Natural killer cell (primary cell): ENCODE results near the gene SULF2. TPM values are rescaled to one million over a fixed set of nuclear protein-coding genes. Genes with fewer than 3 reads are reported as not detected.

Source experiments
- ATAC-seq, 3 donors: fragments of 150-1000 bp in 2 of 3; fragments of 200-7000 bp in 1 of 3; cut with Tn5 transposase; 1 replicate in 1 of 3; 2 replicates in 2 of 3; pipeline ENCODE4 v1.10.0; 2021; ENCODE audit warnings: mild to moderate bottlenecking in 2 of 3, moderate library complexity in 2 of 3
- DNase-seq, 2 donors: peaks; one replicate each; pipeline versions ENCODE4 v3.0.0 to v3.0.0-alpha.2; 2013 to 2021; ENCODE audit warnings: mixed read lengths in 1 of 2
- H3K27ac ChIP-seq: one replicate; pipeline ENCODE4 v1.5.1; 2013; ENCODE audit warnings: mild to moderate bottlenecking, low read length
- H3K27me3 ChIP-seq: one replicate; pipeline ENCODE4 v1.6.1; 2013; ENCODE audit warnings: low read length; ENCODE audit not compliant: control insufficient read depth, insufficient read depth
- H3K36me3 ChIP-seq: one replicate; pipeline ENCODE4 v1.6.1; 2013; ENCODE audit warnings: low read length; ENCODE audit not compliant: control insufficient read depth, insufficient read depth
- H3K4me1 ChIP-seq: one replicate; pipeline ENCODE4 v1.6.1; 2013; ENCODE audit warnings: low read length; ENCODE audit not compliant: control insufficient read depth, insufficient read depth
- H3K4me3 ChIP-seq: one replicate; pipeline ENCODE4 v1.5.1; 2013; ENCODE audit warnings: low read length
- H3K9me3 ChIP-seq: one replicate; pipeline ENCODE4 v1.6.1; 2013; ENCODE audit warnings: low read length; ENCODE audit not compliant: control insufficient read depth, insufficient read depth
- H3K27ac Mint-ChIP-seq, 2 donors: one replicate each; pipeline ENCODE4 v1.8.0; 2022; ENCODE audit warnings: mild to moderate bottlenecking in 2 of 2, mixed read lengths in 2 of 2, moderate library complexity in 1 of 2
- H3K27me3 Mint-ChIP-seq, 2 donors: one replicate each; pipeline ENCODE4 v1.8.0; 2022; ENCODE audit warnings: low read depth in 2 of 2, mixed read lengths in 2 of 2
- H3K36me3 Mint-ChIP-seq: one replicate; pipeline ENCODE4 v1.8.0; 2022; ENCODE audit warnings: mixed read lengths
- H3K4me1 Mint-ChIP-seq, 2 donors: one replicate each; pipeline ENCODE4 v1.8.0; 2022; ENCODE audit warnings: mixed read lengths in 2 of 2
- H3K4me3 Mint-ChIP-seq: one replicate; pipeline ENCODE4 v1.8.0; 2022; ENCODE audit warnings: mild to moderate bottlenecking, moderate library complexity, mixed read lengths
- H3K9me3 Mint-ChIP-seq, 2 donors: one replicate each; pipeline ENCODE4 v1.8.0; 2022; ENCODE audit warnings: mixed read lengths in 2 of 2
- WGBS: methylation state at CpG from one replicate; pipeline ENCODE4 v1.1.7; 2013; ENCODE audit warnings: missing lambda C conversion rate; ENCODE audit not compliant: insufficient coverage; 5-methylcytosine and 5-hydroxymethylcytosine counted together
- intact Hi-C: fragments of 100-400 bp; cut with micrococcal nuclease; formaldehyde crosslinking; loops from one replicate; pipeline ENCODE4 v1.14.2; 2022
- total RNA-seq, 4 donors: library from RNA; stranded (reverse); fragments of 120-200 nt in 1 of 4; gene quantifications; one replicate each; pipeline versions ENCODE4 v1.2.3 to v1.2.4, GENCODE V29; 2013 to 2022
- TF ChIP-seq, protein P1 (sequence below): fragments of 200-600 bp; IDR thresholded peaks from one replicate; pipeline ENCODE4 v1.8.0; 2022; ENCODE audit warnings: antibody characterized with exemption

Gene SULF2
- total RNA-seq, 3 donors from 2014 or later (not counting 1 experiment from before 2014, with no cell fraction given), result 8.1 to 48.7 (median 12.3) TPM

DNA sequence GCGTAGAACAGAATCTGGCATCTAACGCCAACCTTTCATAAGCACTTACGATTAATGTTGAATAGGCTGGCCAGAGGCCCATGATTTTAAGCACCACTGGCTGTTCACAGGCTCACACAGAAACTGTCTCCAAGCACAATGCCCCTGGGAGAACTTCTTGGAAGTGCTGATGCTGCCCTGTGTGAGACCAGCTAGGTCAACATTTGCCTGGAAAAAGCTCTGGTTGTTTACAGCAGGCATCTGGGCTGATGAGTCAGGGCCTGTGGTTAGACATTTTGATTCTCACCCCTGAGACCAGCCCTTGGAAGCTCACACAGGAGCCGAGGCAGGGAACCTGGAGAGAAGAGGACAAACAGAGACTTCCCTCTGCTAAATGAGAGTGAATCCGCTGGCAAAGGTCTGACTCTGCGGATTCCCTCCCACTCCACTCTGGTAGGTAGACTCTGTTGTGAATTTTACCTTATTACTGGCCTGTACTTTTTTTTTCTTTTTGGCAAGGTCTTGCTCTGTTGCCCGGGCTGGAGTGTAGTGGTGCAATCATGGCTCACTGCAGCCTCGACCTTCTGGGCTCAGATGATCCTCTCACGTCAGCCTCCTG lies 6.8 kb upstream of the SULF2 start:
- Mint-ChIP-seq H3K27me3 (peaks cover 16% of the 10 kb centered on the region in 2 donors), H3K4me3 (no peak overlapping the region), H3K36me3 (no peaks in the 10 kb centered on the region), H3K27ac (no peak overlapping the region), H3K9me3 (no peaks in the 10 kb centered on the region), H3K4me1 (peaks cover 0 to 3% of the 10 kb centered on the region in 2 donors)
- Histone ChIP-seq H3K27me3 (no peaks in the 10 kb centered on the region), H3K4me3 (no peak overlapping the region), H3K27ac (no peak overlapping the region), H3K9me3 (no peaks in the 10 kb centered on the region), H3K36me3 (no peaks in the 10 kb centered on the region), H3K4me1 (no peaks in the 10 kb centered on the region)
- ATAC-seq, result no peak
- intact Hi-C loops, result no loop called here
- WGBS, result 83% methylated on average over 9 of the region's 9 CpGs
- no peak for DNase-seq
- TF ChIP-seq, protein P1, sequence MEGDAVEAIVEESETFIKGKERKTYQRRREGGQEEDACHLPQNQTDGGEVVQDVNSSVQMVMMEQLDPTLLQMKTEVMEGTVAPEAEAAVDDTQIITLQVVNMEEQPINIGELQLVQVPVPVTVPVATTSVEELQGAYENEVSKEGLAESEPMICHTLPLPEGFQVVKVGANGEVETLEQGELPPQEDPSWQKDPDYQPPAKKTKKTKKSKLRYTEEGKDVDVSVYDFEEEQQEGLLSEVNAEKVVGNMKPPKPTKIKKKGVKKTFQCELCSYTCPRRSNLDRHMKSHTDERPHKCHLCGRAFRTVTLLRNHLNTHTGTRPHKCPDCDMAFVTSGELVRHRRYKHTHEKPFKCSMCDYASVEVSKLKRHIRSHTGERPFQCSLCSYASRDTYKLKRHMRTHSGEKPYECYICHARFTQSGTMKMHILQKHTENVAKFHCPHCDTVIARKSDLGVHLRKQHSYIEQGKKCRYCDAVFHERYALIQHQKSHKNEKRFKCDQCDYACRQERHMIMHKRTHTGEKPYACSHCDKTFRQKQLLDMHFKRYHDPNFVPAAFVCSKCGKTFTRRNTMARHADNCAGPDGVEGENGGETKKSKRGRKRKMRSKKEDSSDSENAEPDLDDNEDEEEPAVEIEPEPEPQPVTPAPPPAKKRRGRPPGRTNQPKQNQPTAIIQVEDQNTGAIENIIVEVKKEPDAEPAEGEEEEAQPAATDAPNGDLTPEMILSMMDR, result no peak

DNA sequence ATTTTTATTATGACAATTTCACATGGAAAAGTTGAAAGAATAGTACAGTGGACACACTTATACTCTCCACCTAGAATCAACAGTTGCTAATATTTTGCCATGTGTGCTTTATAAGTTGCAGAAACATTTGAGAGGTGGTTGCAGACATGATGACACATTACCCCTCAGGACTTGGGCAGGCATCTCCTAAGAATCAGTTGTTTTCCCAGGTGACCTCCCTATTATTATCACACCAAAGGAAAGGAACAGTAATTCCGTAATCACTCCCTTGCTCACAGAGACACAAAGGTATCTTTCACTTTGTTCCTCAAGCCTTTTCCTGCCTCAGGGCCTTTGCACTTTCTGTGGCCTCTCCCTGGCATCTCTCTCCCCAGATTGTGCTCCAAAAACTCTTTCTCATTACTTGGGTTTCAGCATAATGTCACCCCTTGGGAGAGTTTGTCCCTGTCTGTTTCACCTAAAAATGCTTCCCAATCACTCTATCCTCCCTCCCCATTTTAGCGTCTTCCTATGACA lies 5.9 kb upstream of the SULF2 start:
- H3K9me3 ChIP-seq, result no peaks in the 10 kb centered on the region
- no peak overlapping the region for H3K4me3 ChIP-seq
- no peak overlapping the region for H3K27ac Mint-ChIP-seq
- H3K27ac ChIP-seq, result no peak overlapping the region
- no peak for DNase-seq
- 94% methylated on average over 2 of the region's 2 CpGs for WGBS
- TF ChIP-seq, protein P1, result no peak
- no peaks in the 10 kb centered on the region for H3K9me3 Mint-ChIP-seq
- peaks cover 0 to 7% of the 10 kb centered on the region in 2 donors for H3K4me1 Mint-ChIP-seq
- H3K4me3 Mint-ChIP-seq, result no peak overlapping the region
- H3K36me3 ChIP-seq, result no peaks in the 10 kb centered on the region
- no peaks in the 10 kb centered on the region for H3K27me3 ChIP-seq
- peaks cover 4% of the 10 kb centered on the region for H3K4me1 ChIP-seq
- no peaks in the 10 kb centered on the region for H3K36me3 Mint-ChIP-seq
- no peak for ATAC-seq
- intact Hi-C loops, result no loop called here
- peaks cover 25 to 26% of the 10 kb centered on the region in 2 donors for H3K27me3 Mint-ChIP-seq

DNA sequence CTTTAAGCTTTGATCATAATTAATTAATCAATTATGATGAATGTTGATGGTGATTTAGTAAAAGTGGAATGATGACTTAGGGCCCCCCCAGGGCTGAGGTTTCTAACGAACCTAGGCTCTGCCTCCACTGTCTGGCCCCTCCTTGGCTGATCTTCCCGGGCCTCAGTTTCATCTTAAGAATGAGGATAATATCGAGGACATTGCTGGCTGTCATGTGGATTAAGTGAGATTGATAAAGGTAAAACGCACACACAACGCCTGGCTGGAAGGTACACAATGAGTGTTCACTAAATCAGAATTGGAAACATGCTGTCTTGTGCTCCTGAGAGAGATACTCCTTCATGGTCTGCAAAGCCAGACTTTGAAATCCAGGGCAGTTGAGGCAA lies 5.3 kb upstream of the SULF2 start:
- H3K9me3 ChIP-seq, result no peaks in the 10 kb centered on the region
- Mint-ChIP-seq H3K9me3 (no peaks in the 10 kb centered on the region), H3K27me3 (peaks cover 29% of the 10 kb centered on the region in 2 donors), H3K36me3 (no peaks in the 10 kb centered on the region), H3K4me1 (peaks cover 0 to 7% of the 10 kb centered on the region in 2 donors), H3K27ac (no peak overlapping the region), H3K4me3 (no peak overlapping the region)
- DNase-seq, result no peak
- H3K4me1 ChIP-seq, result peaks cover 7% of the 10 kb centered on the region
- no peak overlapping the region for H3K4me3 ChIP-seq
- intact Hi-C loops, result no loop called here
- H3K27ac ChIP-seq, result no peak overlapping the region
- no peak for ATAC-seq
- TF ChIP-seq, protein P1, result no peak
- H3K27me3 ChIP-seq, result no peaks in the 10 kb centered on the region
- 83% methylated on average over 5 of the region's 5 CpGs for WGBS
- no peaks in the 10 kb centered on the region for H3K36me3 ChIP-seq
